K562 (cell line): ENCODE data around the gene CRYZL1. TPM values are rescaled to one million over a fixed set of nuclear protein-coding genes. Genes with fewer than 3 reads are reported as not detected.

ENCODE experiments used
- BRD9 ChIP-seq: fragments of 450-650 bp; IDR thresholded peaks from 2 replicates; pipeline ENCODE4 v1.6.1; 2018; ENCODE audit warnings: low read depth; ENCODE audit not compliant: partially characterized antibody
- CC2D1A ChIP-seq: fragments of 450-650 bp; IDR thresholded peaks from 2 replicates; pipeline ENCODE4 v1.6.1; 2017; ENCODE audit warnings: mild to moderate bottlenecking
- ELF1 ChIP-seq: fragments of 200-800 bp; sonication (Bioruptor generic); IDR thresholded peaks from 2 replicates; pipeline ENCODE4 v1.6.1; 2016; ENCODE audit warnings: missing genetic modification characterization, missing compliant biosample characterization
- ELF4 ChIP-seq: fragments of 450-650 bp; formaldehyde crosslinking; IDR thresholded peaks from 2 replicates; pipeline ENCODE4 v1.4.0; 2022; ENCODE audit warnings: missing genetic modification characterization
- ESRRA ChIP-seq: fragments of 450-650 bp; IDR thresholded peaks from 2 replicates; pipeline ENCODE4 v1.6.1; 2014; ENCODE audit warnings: low read depth, mild to moderate bottlenecking, moderate library complexity, borderline replicate concordance
- FOXM1 ChIP-seq, 2 experiments: fragments of 450-650 bp in 1 of 2; sonication (generic) in 1 of 2; formaldehyde crosslinking in 1 of 2; IDR thresholded peaks; 2 replicates each; pipeline versions ENCODE4 v1.6.1 to v1.9.0; 2017 to 2022; ENCODE audit warnings: low read depth in 2 of 2, mild to moderate bottlenecking in 2 of 2, missing genetic modification reagents in 1 of 2, moderate library complexity in 1 of 2
- HDAC1 ChIP-seq, 2 experiments: fragments of 450-650 bp; IDR thresholded peaks; 2 replicates each; pipeline ENCODE4 v1.6.1; 2016 to 2017; ENCODE audit warnings: inconsistent platforms in 1 of 2, mild to moderate bottlenecking in 1 of 2, moderate library complexity in 1 of 2
- LARP7 ChIP-seq: fragments of 450-650 bp; IDR thresholded peaks from 2 replicates; pipeline ENCODE4 v1.6.1; 2016
- NEUROD1 ChIP-seq: fragments of 150-350 bp; IDR thresholded peaks from 2 replicates; pipeline ENCODE4 v1.6.1; 2014; ENCODE audit warnings: borderline replicate concordance, low read length, low read depth; ENCODE audit not compliant: partially characterized antibody
- NFE2L1 ChIP-seq: fragments of 450-650 bp; IDR thresholded peaks from 2 replicates; pipeline ENCODE4 v1.6.1; 2016; ENCODE audit warnings: missing genetic modification characterization, low read depth, mild to moderate bottlenecking, missing compliant biosample characterization, moderate library complexity, borderline replicate concordance
- PHF8 ChIP-seq: fragments of 200-600 bp; sonication (generic); IDR thresholded peaks from 2 replicates; pipeline ENCODE4 v1.6.1; 2012; ENCODE audit warnings: mixed run types, mild to moderate bottlenecking, inconsistent platforms, low read length, moderate library complexity, borderline replicate concordance
- RBM25 ChIP-seq: fragments of 200-400 bp; formaldehyde crosslinking; IDR thresholded peaks from 2 replicates; pipeline ENCODE4 v1.6.1; 2018; ENCODE audit warnings: low read length, low read depth, moderate library complexity; ENCODE audit not compliant: severe bottlenecking
- RFX7 ChIP-seq: fragments of 250-450 bp; sonication (Bioruptor Pico); IDR thresholded peaks from 2 replicates; pipeline ENCODE4 v1.5.1; 2021; ENCODE audit warnings: mild to moderate bottlenecking
- SMAD3 ChIP-seq: fragments of 450-650 bp; formaldehyde crosslinking; conservative IDR thresholded peaks from 2 replicates; pipeline ENCODE4 v1.4.0; 2020; ENCODE audit warnings: mild to moderate bottlenecking
- STAT5A ChIP-seq: IDR thresholded peaks from 2 replicates; pipeline ENCODE4 v1.6.1; 2012; ENCODE audit warnings: low read length, inconsistent platforms, borderline replicate concordance
- ZNF282 ChIP-seq: sonication (generic); formaldehyde crosslinking; IDR thresholded peaks from 2 replicates; pipeline ENCODE4 v1.8.1; 2023; ENCODE audit warnings: missing genetic modification reagents
- ZNF699 ChIP-seq: fragments of 250-450 bp; sonication (Bioruptor Pico); IDR thresholded peaks from 2 replicates; pipeline ENCODE4 v1.8.0; 2021; ENCODE audit warnings: mild to moderate bottlenecking, moderate library complexity; ENCODE audit not compliant: insufficient replicate concordance
- ZNF764 ChIP-seq: fragments of 250-450 bp; sonication (Bioruptor Pico); IDR thresholded peaks from 2 replicates; pipeline ENCODE4 v1.4.0; 2020; ENCODE audit warnings: low read depth, mild to moderate bottlenecking, moderate library complexity
- polyA plus RNA-seq, 8 experiments: library from polyadenylated mRNA; depleted of rRNA in 4 of 8; stranded (reverse) in 5 of 8; unstranded in 3 of 8; fragments of >200 nt; fragmentation: Nextera tagmentation in 2 of 8; fragmentation: Illumina TruSeq in 1 of 8; extraction: Ambion mirVana in 2 of 8; extraction: Trizol in 1 of 8; gene quantifications; 2 replicates each; pipeline versions ENCODE4 v1.2.1 to v1.2.3, GENCODE V29; 2011 to 2014; ENCODE audit warnings: inconsistent platforms in 1 of 8, missing spikeins in 1 of 8
- total RNA-seq, 7 experiments: library from RNA; depleted of rRNA in 6 of 7; stranded (reverse); fragments of >200 nt in 6 of 7; fragmentation: Illumina TruSeq in 2 of 7; extraction: Trizol in 2 of 7; gene quantifications; 2 replicates each; pipeline versions ENCODE4 v1.2.1 to v1.2.3, GENCODE V29; 2011 to 2021; ENCODE audit warnings: low replicate concordance in 1 of 7
- TF ChIP-seq, protein P1 (sequence below): fragments of 450-650 bp; formaldehyde crosslinking; IDR thresholded peaks from 2 replicates; pipeline ENCODE4 v1.4.0; 2020; ENCODE audit warnings: mild to moderate bottlenecking, moderate library complexity
- TF ChIP-seq, protein P2 (sequence below), 2 experiments: fragments of 200-800 bp in 1 of 2; sonication (Bioruptor generic) in 1 of 2; sonication (generic) in 1 of 2; formaldehyde crosslinking in 1 of 2; IDR thresholded peaks in 1 of 2; conservative IDR thresholded peaks in 1 of 2; 2 replicates each; pipeline versions ENCODE4 v1.5.0 to v1.6.1; 2016 to 2020; ENCODE audit warnings: missing compliant biosample characterization in 1 of 2, missing genetic modification characterization in 1 of 2, missing genetic modification reagents in 1 of 2
- TF ChIP-seq, protein P3 (sequence below): fragments of 450-650 bp; IDR thresholded peaks from 2 replicates; pipeline ENCODE4 v1.6.1; 2016; ENCODE audit warnings: borderline replicate concordance

Gene CRYZL1
- total and polyA plus RNA-seq, 9 of the 15 experiments (the other 6 are each of a cell fraction or from before 2014, with no cell fraction given) = 19.9 to 98.2 (median 39.2) TPM

DNA sequence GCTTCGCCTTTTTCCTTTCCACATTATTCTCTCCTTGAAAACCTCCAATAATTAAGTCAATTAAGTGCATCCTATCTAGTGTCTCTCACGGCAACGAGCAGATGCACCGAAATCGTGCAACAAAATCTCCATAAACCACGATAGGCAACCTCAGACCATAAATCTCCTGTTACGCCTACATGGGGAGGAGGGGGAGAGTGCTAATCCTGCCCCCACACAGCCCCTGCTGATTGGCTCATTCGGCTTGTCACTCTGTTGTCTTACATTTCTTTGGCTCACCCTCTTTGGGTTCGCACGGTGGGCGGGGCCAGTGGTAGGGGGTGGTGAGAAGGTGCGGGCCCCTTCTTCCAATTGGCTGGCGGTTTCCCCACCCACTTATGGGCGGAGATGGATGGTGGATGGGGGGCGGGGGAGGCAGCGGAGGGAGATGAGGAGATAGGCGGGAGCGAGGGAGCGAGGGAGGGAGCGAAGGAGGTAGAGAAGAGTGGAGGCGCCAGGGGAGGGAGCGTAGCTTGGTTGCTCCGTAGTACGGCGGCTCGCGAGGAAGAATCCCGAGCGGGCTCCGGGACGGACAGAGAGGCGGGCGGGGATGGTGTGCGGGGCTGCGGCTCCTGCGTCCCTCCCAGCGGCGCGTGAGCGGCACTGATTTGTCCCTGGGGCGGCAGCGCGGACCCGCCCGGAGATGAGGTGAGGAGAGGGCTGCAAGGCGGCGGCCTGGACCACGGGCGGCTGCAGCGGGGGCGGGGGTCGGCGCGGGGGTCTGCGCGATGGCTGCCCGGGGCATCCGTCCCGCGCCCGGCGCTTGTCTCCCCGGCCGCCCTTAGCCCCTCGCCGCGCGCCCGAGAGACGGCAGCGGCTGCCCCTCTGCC is 720 bp upstream of the CRYZL1 start, which contains the start of gene ITSN1 (continued):
- TF ChIP-seq ESRRA (peak; percentile 55), ZNF282 (CRISPR knock-in tag) (0 out of 2 replicates have a peak, but pooled peaks have one; percentile 28), NEUROD1 (peak; percentile 84), ZNF764 (CRISPR knock-in tag) (0 out of 2 replicates have a peak, but pooled peaks have one; percentile 19), PHF8 (peak; percentile 51; the same call in 1 of the 2 replicates), ZNF699 (CRISPR knock-in tag) (no peak), LARP7 (peak; percentile 93; the same call in 1 of the 2 replicates), ELF1 (tag) (peak; percentile 60; the same call in 1 of the 2 replicates), FOXM1 (IDR thresholded peaks at IDR 0.05; ENCODE audit: low read depth) (no peak), FOXM1 (CRISPR knock-in tag; IDR thresholded peaks at IDR 0.05; ENCODE audit: low read depth) (no peak), STAT5A (0 out of 2 replicates have a peak, but pooled peaks have one; percentile 8), RBM25 (peak; percentile 66), RFX7 (CRISPR knock-in tag) (no peak), SMAD3 (CRISPR knock-in tag) (0 out of 2 replicates have a peak, but pooled peaks have one; percentile 24), BRD9 (no peak), NFE2L1 (tag) (no peak), CC2D1A (0 out of 2 replicates have a peak, but pooled peaks have one; percentile 15), ELF4 (CRISPR knock-in tag) (peak; percentile 86; the same call in 1 of the 2 replicates), HDAC1 (IDR thresholded peaks at IDR 0.05) (peak in 1 of 2 experiments; percentile 96; a peak in 2 of 4 replicates)
- TF ChIP-seq, protein P1, sequence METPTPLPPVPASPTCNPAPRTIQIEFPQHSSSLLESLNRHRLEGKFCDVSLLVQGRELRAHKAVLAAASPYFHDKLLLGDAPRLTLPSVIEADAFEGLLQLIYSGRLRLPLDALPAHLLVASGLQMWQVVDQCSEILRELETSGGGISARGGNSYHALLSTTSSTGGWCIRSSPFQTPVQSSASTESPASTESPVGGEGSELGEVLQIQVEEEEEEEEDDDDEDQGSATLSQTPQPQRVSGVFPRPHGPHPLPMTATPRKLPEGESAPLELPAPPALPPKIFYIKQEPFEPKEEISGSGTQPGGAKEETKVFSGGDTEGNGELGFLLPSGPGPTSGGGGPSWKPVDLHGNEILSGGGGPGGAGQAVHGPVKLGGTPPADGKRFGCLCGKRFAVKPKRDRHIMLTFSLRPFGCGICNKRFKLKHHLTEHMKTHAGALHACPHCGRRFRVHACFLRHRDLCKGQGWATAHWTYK (CRISPR knock-in tag) = peak; percentile 49; the same call in 1 of the 2 replicates
- TF ChIP-seq, protein P2, sequence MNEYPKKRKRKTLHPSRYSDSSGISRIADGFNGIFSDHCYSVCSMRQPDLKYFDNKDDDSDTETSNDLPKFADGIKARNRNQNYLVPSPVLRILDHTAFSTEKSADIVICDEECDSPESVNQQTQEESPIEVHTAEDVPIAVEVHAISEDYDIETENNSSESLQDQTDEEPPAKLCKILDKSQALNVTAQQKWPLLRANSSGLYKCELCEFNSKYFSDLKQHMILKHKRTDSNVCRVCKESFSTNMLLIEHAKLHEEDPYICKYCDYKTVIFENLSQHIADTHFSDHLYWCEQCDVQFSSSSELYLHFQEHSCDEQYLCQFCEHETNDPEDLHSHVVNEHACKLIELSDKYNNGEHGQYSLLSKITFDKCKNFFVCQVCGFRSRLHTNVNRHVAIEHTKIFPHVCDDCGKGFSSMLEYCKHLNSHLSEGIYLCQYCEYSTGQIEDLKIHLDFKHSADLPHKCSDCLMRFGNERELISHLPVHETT (CRISPR knock-in tag; conservative IDR thresholded peaks at IDR 0.05 in 1 of 2, IDR thresholded peaks at IDR 0.05 in 1 of 2) = 0 out of 4 replicates have a peak, but pooled peaks of 1 of the 2 experiments have one; percentile 33
- TF ChIP-seq, protein P3, sequence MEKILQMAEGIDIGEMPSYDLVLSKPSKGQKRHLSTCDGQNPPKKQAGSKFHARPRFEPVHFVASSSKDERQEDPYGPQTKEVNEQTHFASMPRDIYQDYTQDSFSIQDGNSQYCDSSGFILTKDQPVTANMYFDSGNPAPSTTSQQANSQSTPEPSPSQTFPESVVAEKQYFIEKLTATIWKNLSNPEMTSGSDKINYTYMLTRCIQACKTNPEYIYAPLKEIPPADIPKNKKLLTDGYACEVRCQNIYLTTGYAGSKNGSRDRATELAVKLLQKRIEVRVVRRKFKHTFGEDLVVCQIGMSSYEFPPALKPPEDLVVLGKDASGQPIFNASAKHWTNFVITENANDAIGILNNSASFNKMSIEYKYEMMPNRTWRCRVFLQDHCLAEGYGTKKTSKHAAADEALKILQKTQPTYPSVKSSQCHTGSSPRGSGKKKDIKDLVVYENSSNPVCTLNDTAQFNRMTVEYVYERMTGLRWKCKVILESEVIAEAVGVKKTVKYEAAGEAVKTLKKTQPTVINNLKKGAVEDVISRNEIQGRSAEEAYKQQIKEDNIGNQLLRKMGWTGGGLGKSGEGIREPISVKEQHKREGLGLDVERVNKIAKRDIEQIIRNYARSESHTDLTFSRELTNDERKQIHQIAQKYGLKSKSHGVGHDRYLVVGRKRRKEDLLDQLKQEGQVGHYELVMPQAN = peak; percentile 49; the same call in 1 of the 2 replicates
